GM06990 (cell line): ENCODE results near the gene PCDHGB6.
"Not testable (repeated sequence)": the region's sequence is repeated elsewhere in the genome, so short reads cannot be mapped to it uniquely, and the experiment has no call there.

Experiments used
- DNase-seq: peaks from one replicate; pipeline ENCODE4 v3.0.0-alpha.2; 2011; ENCODE audit not compliant: insufficient read length; ENCODE audit errors: extremely low read depth
- H3K27me3 ChIP-seq: replicated peaks from 2 replicates; pipeline ENCODE4 v1.6.0; 2011; ENCODE audit warnings: low read length; ENCODE audit not compliant: control insufficient read depth, insufficient read depth
- H3K36me3 ChIP-seq: 2 replicates; pipeline ENCODE4 v1.5.1; 2011; ENCODE audit warnings: low read length; ENCODE audit not compliant: control insufficient read depth, insufficient read depth
- H3K4me3 ChIP-seq: replicated peaks from 2 replicates; pipeline ENCODE4 v1.5.1; 2011; ENCODE audit warnings: low read depth, mild to moderate bottlenecking, control low read depth, low read length
- CTCF ChIP-seq: IDR thresholded peaks from 2 replicates; pipeline ENCODE4 v1.5.1; 2011; ENCODE audit warnings: low read length, control low read depth, mild to moderate bottlenecking, inconsistent platforms; ENCODE audit not compliant: insufficient read depth, poor library complexity, severe bottlenecking

The PCDHGB6 gene

DNA sequence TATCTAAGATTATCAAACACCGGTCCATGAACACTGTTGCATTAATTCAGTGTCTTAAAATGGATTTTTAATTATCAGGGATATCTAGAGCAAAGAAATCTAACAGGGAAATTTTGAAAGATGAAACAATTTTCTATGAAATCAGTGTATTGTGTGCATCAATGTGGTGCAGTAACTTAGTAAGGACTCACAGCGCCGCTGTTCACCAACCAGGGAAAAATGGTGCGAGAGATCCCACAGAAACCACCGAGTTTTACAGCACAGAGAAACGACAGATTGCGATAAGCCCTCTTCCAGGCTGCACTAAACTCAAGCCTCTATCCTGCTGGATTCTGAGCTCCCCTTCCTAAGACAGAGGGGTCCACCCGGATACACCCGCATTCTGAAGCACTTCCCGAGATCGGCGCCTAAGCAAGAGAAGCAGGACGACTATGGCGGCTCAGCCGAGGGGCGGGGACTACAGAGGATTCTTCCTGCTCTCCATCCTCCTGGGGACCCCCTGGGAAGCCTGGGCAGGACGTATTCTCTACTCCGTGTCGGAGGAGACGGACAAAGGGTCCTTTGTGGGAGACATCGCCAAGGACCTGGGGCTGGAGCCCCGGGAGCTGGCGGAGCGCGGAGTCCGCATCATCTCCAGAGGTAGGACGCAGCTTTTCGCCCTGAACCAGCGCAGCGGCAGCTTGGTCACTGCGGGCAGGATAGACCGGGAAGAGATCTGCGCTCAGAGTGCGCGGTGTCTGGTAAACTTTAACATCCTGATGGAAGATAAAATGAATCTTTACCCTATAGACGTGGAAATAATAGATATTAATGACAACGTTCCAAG, 25.1 kb upstream of the PCDHGB6 start, which contains the start of gene PCDHGA7:
TSS of gene PCDHGA7 (plus strand) at position 274 of the 826 bp plus-strand sequence. CDS start at position 432, 158 bp downstream.
- no peak for TF ChIP-seq CTCF
- DNase-seq = no peak

DNA sequence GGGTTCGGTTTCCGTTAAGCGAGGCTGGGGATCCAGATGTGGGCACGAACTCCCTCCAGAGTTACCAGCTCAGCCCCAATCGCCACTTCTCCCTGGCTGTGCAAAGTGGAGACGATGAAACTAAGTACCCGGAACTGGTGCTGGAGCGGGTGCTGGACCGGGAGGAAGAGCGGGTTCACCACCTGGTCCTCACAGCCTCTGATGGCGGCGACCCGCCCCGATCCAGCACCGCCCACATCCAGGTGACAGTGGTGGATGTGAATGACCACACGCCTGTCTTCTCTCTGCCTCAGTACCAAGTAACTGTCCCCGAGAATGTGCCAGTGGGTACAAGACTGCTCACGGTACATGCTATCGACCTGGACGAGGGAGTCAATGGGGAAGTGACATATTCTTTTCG, 24.5 kb upstream of the PCDHGB6 start:
- DNase-seq = no peak
- TF ChIP-seq CTCF = no peak
- Histone ChIP-seq H3K4me3 (no peak overlapping the region), H3K27me3 (no peaks in the 10 kb centered on the region), H3K36me3 (no peaks in the 10 kb centered on the region)

More for the DNA sequence above, 25.1 kb upstream of the PCDHGB6 start, which contains the start of gene PCDHGA7:
- no peak within 1 kb of the TSS for H3K4me3 ChIP-seq
- H3K27me3 ChIP-seq = no peaks in the 10 kb centered on the region
- H3K36me3 ChIP-seq = no peaks in the 10 kb centered on the region

DNA sequence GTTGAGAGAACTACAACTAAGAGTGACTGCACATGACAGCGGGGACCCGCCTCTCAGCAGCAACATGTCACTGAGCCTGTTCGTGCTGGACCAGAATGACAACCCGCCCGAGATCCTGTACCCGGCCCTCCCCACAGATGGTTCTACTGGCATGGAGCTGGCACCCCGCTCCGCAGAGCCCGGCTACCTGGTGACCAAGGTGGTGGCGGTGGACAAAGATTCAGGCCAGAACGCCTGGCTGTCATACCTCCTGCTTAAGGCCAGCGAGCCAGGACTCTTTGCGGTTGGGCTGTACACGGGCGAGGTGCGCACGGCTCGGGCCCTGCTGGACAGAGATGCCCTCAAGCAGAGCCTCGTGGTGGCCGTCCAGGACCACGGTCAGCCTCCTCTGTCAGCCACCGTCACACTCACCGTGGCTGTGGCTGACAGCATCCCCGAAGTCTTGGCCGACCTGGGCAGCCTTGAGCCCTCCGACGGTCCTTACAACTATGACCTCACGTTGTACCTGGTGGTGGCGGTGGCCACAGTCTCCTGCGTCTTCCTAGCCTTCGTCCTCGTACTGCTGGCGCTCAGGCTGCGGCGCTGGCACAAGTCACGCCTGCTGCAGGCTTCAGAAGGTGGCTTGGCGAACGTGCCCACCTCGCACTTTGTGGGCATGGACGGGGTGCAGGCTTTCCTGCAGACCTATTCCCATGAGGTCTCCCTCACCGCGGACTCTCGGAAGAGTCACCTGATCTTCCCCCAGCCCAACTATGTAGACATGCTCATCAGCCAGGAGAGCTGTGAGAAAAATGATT, 23.2 kb upstream of the PCDHGB6 start:
- TF ChIP-seq CTCF = no peak
- no peak overlapping the region for H3K4me3 ChIP-seq
- H3K27me3 ChIP-seq = no peaks in the 10 kb centered on the region

DNA sequence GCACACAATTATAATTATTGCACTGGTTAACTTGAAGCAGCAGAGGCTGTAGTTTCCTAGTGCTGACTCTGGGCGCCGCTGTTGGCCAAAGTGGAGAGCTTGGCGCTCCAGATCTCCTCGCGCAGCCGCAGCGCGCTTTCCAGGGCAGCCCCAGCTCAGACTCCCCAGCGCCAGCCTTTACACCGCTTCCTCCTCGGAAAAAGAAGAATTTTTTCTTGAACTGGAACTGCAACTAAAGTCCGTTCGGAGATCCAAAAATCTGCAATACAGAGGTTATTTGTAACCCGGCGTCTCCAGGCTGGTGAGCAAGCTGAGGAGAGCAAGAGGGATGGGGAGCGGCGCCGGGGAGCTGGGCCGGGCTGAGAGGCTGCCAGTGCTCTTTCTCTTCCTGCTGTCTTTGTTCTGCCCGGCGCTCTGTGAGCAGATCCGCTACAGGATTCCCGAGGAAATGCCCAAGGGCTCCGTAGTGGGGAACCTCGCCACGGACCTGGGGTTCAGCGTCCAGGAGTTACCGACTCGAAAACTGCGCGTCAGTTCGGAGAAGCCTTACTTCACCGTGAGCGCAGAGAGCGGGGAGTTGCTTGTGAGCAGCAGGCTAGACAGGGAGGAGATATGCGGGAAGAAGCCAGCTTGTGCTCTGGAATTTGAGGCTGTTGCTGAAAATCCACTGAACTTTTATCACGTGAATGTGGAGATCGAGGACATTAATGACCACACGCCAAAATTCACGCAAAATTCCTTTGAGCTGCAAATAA, 20.1 kb upstream of the PCDHGB6 start, which contains the start of gene PCDHGB4:
TSS of gene PCDHGB4 (plus strand) at position 142 of the 755 bp plus-strand sequence. CDS start at position 329, 187 bp downstream.
- H3K36me3 ChIP-seq, H3K4me3 ChIP-seq: not testable (repeated sequence)

More for the DNA sequence above, 23.2 kb upstream of the PCDHGB6 start:
- no peaks in the 10 kb centered on the region for H3K36me3 ChIP-seq
- DNase-seq = no peak

GRCh38 chr5:141388661-141389060, 19.2 kb upstream of the PCDHGB6 start:
- no peak for DNase-seq
- H3K4me3 ChIP-seq = no peak overlapping the region
- no peak for TF ChIP-seq CTCF
- H3K27me3 ChIP-seq = no peaks in the 10 kb centered on the region
- no peaks in the 10 kb centered on the region for H3K36me3 ChIP-seq

More for the DNA sequence above, 20.1 kb upstream of the PCDHGB6 start, which contains the start of gene PCDHGB4:
- DNase-seq, H3K27me3 ChIP-seq: not testable (repeated sequence)
